BLaER1 treated with 17β-estradiol and CSF1 and Interleukin-3, amounts not matched to agents 10 nM and 100 nM (cell line): ENCODE data around the gene ACAA1.
A peak's percentile ranks its signal among the peaks of the same experiment; 100 is the strongest.
"Not testable (repeated sequence)": the region's sequence is repeated elsewhere in the genome, so short reads cannot be mapped to it uniquely, and the experiment has no call there.

Experiments used
- H3K27ac ChIP-seq, 11 experiments: shearing (Covaris generic); formaldehyde crosslinking; 2 replicates each; pipeline ENCODE4 v1.8.1; 2022
- H3K27me3 ChIP-seq, 11 experiments: shearing (Covaris generic); formaldehyde crosslinking; 2 replicates each; pipeline ENCODE4 v1.8.1; 2022
- H3K36me3 ChIP-seq, 11 experiments: shearing (Covaris generic); formaldehyde crosslinking; 2 replicates each; pipeline ENCODE4 v1.8.1; 2022
- H3K4me1 ChIP-seq, 10 experiments: shearing (Covaris generic); formaldehyde crosslinking; 2 replicates each; pipeline ENCODE4 v1.8.1; 2022
- H3K4me2 ChIP-seq, 11 experiments: shearing (Covaris generic); formaldehyde crosslinking; 2 replicates each; pipeline ENCODE4 v1.8.1; 2022
- H3K4me3 ChIP-seq, 10 experiments: shearing (Covaris generic); formaldehyde crosslinking; 2 replicates each; pipeline ENCODE4 v1.8.1; 2022
- H3K9ac ChIP-seq, 11 experiments: shearing (Covaris generic); formaldehyde crosslinking; 2 replicates each; pipeline ENCODE4 v1.8.1; 2022
- H3K9me3 ChIP-seq, 11 experiments: shearing (Covaris generic); formaldehyde crosslinking; replicated peaks in 1 of 11; 2 replicates each; pipeline ENCODE4 v1.8.1; 2022
- H4K20me1 ChIP-seq, 11 experiments: shearing (Covaris generic); formaldehyde crosslinking; 2 replicates each; pipeline ENCODE4 v1.8.1; 2022
- Cebpa-rat ChIP-seq, 11 experiments: shearing (Covaris generic); IDR thresholded peaks; 2 replicates each; pipeline ENCODE4 v1.8.1; 2022

Gene ACAA1

DNA sequence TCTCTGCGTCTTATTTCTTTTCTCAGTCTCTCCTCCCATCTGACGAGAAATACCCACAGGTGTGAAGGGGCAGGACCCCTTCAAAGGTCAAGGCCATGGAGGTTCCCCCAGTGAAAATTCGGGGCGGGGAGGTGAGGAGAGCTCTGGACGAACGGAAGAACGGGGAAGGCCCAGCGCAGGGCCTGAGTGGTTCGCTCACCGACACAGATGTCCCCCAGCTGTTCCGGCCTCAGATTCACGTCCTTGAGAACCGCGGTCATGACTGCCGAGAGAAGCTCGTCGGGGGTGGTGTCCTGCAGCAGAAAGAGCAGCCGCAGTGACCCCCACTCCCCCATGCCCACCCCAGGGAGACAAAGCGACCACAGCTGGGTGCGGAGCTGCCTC is 542 bp downstream of the ACAA1 start:
- Histone ChIP-seq H3K27ac (peak overlapping the region; percentile 41 to 99 (median 95); a peak in 21 of 22 replicates), H4K20me1 (peaks cover 58 to 78% (median 70%) of the 10 kb centered on the region in 11 experiments; a peak in 21 of 22 replicates), H3K27me3 (no peaks in the 10 kb centered on the region), H3K4me1 (peaks cover 46 to 74% (median 65%) of the 10 kb centered on the region in 10 experiments), H3K36me3 (peaks cover 49 to 58% (median 55%) of the 10 kb centered on the region in 11 experiments), H3K4me3 (peak overlapping the region; percentile 73 to 99 (median 92)), H3K9ac (peak overlapping the region; percentile 80 to 99 (median 97)), H3K9me3 (no peaks in the 10 kb centered on the region), H3K4me2 (peak overlapping the region; percentile 87 to 98 (median 95))
- TF ChIP-seq Cebpa-rat (IDR thresholded peaks at IDR 0.05), result no peak

GRCh38 chr3:38135621-38136277 is 1.2 kb downstream of the ACAA1 start:
- Histone ChIP-seq H3K4me1 (peaks cover 44 to 74% (median 63%) of the 10 kb centered on the region in 10 experiments), H3K4me3 (peak overlapping the region; percentile 73 to 99 (median 92)), H3K9ac (peak overlapping the region; percentile 80 to 99 (median 97)), H3K36me3 (peaks cover 49 to 58% (median 55%) of the 10 kb centered on the region in 11 experiments), H3K27ac (peak overlapping the region; percentile 41 to 99 (median 95); a peak in 21 of 22 replicates), H4K20me1 (peaks cover 59 to 78% (median 70%) of the 10 kb centered on the region in 11 experiments; a peak in 21 of 22 replicates), H3K4me2 (peak overlapping the region; percentile 87 to 98 (median 95))
- not testable (repeated sequence) for H3K27me3 ChIP-seq, H3K9me3 ChIP-seq

DNA sequence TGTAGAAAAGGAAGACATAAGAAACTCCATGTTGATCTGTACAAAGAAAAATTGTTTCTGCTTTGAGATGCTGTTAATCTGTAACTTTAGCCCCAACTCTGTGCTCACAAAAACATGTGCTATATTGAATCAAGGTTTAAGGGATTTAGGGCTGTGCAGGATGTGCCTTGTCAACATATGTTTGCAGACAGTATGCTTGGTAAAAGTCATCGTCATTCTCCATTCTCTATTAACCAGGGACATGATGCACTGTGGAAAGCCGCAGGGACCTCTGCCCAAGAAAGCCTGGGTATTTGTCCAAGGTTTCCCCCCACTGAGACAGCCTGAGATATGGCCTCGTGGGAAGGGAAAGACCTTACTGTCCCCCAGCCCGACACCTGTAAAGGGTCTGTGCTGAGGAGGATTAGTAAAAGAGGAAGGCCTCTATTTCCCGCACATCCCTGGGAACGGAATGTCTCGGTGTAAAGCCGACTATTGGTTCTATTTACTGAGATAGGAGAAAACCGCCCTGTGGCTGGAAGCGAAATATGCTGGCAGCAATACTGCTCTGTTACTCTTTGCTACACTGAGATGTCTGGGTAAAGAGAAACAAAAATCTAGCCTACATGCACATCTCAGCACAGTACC is 2.3 kb downstream of the ACAA1 start:
- not testable (repeated sequence) for H3K27me3 ChIP-seq, H3K27ac ChIP-seq, H3K9me3 ChIP-seq
- Histone ChIP-seq H3K4me2 (peak overlapping the region; percentile 87 to 98 (median 95); a peak in 21 of 22 replicates), H3K4me1 (peaks cover 41 to 74% (median 62%) of the 10 kb centered on the region in 10 experiments), H3K9ac (peak overlapping the region in 9 of 11 experiments; percentile 13 to 99 (median 97); a peak in 10 of 22 replicates), H3K36me3 (peaks cover 53 to 58% (median 57%) of the 10 kb centered on the region in 11 experiments), H3K4me3 (peak overlapping the region in 5 of 10 experiments; percentile 73 to 99 (median 95); a peak in 6 of 20 replicates), H4K20me1 (peaks cover 57 to 78% (median 67%) of the 10 kb centered on the region in 11 experiments; a peak in 20 of 22 replicates)

DNA sequence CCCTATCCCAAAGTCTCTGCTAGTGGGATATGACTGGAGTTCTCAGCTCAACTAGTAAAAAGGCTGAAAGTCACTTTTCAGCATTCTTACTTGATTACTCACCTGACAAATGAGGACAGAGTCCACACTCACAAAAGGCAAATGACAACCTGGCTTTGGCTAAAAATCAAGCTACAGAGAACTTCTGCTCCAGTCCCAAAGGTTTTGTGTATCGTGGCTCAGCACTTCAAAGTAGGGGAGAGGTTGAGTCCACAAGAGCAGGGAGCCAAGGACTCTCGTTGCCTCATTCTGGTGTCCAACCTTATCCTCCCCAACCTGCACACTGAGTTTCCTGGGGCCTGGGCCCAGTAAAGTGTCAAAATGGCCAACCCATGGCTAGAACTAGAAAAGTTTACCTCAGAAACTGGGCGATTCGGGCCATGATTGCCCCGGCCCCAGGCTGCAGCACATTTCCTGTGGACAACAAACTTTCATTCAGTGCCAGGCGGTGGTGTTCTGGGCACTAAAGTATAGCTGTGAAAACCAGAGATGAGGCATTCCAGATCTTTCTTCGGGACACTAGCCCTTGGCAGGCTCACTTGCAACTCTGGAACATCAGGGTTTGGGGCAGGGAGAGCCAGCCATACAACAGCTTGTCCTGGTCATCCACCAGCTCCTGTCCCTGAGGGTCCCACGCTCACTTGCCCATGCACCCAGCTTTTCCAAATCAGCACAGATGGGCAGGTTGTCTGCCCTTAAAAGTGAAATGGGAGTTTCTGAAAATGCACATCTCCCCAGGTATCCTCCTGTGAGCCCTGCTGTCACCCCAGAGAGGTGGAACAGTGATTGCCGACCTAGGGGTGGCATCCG is 3.1 kb downstream of the ACAA1 start:
- H3K4me2 ChIP-seq, result peak overlapping the region in 4 of 11 experiments; percentile 89 to 97 (median 96); a peak in 9 of 22 replicates
- H3K9me3 ChIP-seq, result no peaks in the 10 kb centered on the region
- peaks cover 38 to 81% (median 58%) of the 10 kb centered on the region in 10 experiments for H3K4me1 ChIP-seq
- no peaks in the 10 kb centered on the region for H3K27me3 ChIP-seq
- peak overlapping the region in 2 of 11 experiments; percentile 27 to 35; a peak in 3 of 22 replicates for H3K9ac ChIP-seq
- peaks cover 60 to 80% (median 75%) of the 10 kb centered on the region in 11 experiments; a peak in 20 of 22 replicates for H4K20me1 ChIP-seq
- H3K36me3 ChIP-seq, result peaks cover 61 to 66% (median 65%) of the 10 kb centered on the region in 11 experiments
- H3K27ac ChIP-seq, result no peak overlapping the region
- no peak for TF ChIP-seq Cebpa-rat (IDR thresholded peaks at IDR 0.05)
- no peak overlapping the region for H3K4me3 ChIP-seq

GRCh38 chr3:38133209-38133556 is 3.7 kb downstream of the ACAA1 start:
- Histone ChIP-seq H3K4me2 (peak overlapping the region in 3 of 11 experiments; percentile 95 to 97 (median 96); a peak in 6 of 22 replicates), H3K27ac (no peak overlapping the region), H3K9me3 (no peaks in the 10 kb centered on the region), H3K27me3 (no peaks in the 10 kb centered on the region), H3K36me3 (peaks cover 67 to 72% (median 71%) of the 10 kb centered on the region in 11 experiments), H3K4me3 (no peak overlapping the region), H3K9ac (peak overlapping the region in 1 of 11 experiments; percentile 27; a peak in 2 of 22 replicates), H4K20me1 (peaks cover 60 to 86% (median 79%) of the 10 kb centered on the region in 11 experiments; a peak in 20 of 22 replicates), H3K4me1 (peaks cover 37 to 86% (median 57%) of the 10 kb centered on the region in 10 experiments)
- TF ChIP-seq Cebpa-rat (IDR thresholded peaks at IDR 0.05), result no peak

GRCh38 chr3:38131621-38132369 is 5.1 kb downstream of the ACAA1 start:
- H3K9me3 ChIP-seq, result no peaks in the 10 kb centered on the region
- no peak for TF ChIP-seq Cebpa-rat (IDR thresholded peaks at IDR 0.05)
- peaks cover 80 to 86% (median 85%) of the 10 kb centered on the region in 11 experiments for H3K36me3 ChIP-seq
- H3K27ac ChIP-seq, result no peak overlapping the region
- no peak overlapping the region for H3K4me3 ChIP-seq
- H3K9ac ChIP-seq, result peak overlapping the region in 1 of 11 experiments; percentile 7; a peak in 1 of 22 replicates
- peaks cover 60 to 100% (median 88%) of the 10 kb centered on the region in 11 experiments; a peak in 20 of 22 replicates for H4K20me1 ChIP-seq
- H3K27me3 ChIP-seq, result no peaks in the 10 kb centered on the region
- peaks cover 29 to 90% (median 51%) of the 10 kb centered on the region in 10 experiments for H3K4me1 ChIP-seq
- H3K4me2 ChIP-seq, result peak overlapping the region in 3 of 11 experiments; percentile 5 to 97 (median 10); a peak in 1 of 22 replicates

- Histone ChIP-seq H3K4me1 (peaks cover 26 to 91% (median 47%) of the 10 kb centered on the region in 10 experiments), H3K9ac (no peak overlapping the region), H3K27me3 (no peaks in the 10 kb centered on the region), H3K36me3 (peaks cover 92 to 97% (median 96%) of the 10 kb centered on the region in 11 experiments), H3K4me2 (peak overlapping the region in 10 of 11 experiments; percentile 8 to 79 (median 28); a peak in 13 of 22 replicates), H3K4me3 (no peak overlapping the region), H3K27ac (no peak overlapping the region), H4K20me1 (peaks cover 61 to 100% (median 91%) of the 10 kb centered on the region in 11 experiments; a peak in 20 of 22 replicates), H3K9me3 (no peaks in the 10 kb centered on the region)
- no peak for TF ChIP-seq Cebpa-rat (IDR thresholded peaks at IDR 0.05)
Measured at GRCh38 chr3:38130631-38131065, 6.3 kb downstream of the ACAA1 start.

DNA sequence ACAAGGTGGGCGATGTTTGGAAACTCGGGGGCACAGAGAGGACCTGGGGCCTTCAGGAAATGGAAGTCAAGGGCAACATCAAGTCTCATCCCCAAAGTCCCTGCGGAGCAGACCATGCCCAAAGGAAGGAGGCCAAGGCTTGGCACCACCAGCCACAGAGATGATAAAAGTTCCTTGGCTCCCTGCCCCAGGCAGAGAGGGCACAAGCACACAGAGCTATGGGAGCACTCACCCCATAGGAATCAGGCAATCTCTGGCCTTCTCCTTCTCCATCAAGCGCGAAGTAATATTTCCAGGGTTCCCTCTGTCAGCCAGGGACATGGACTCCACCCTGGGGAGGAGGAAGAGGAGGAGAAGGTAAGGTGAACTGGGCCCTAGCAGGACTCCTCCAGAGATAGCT is 7.9 kb downstream of the ACAA1 start:
- H3K36me3 ChIP-seq, result peaks cover 99 to 100% (median 100%) of the 10 kb centered on the region in 11 experiments
- peak overlapping the region in 3 of 11 experiments; percentile 50 to 79 (median 75); a peak in 4 of 22 replicates for H3K4me2 ChIP-seq
- no peak for TF ChIP-seq Cebpa-rat (IDR thresholded peaks at IDR 0.05)
- H3K4me3 ChIP-seq, result no peak overlapping the region
- peak overlapping the region in 2 of 11 experiments; percentile 17 to 21; a peak in 1 of 22 replicates for H3K27ac ChIP-seq
- peaks cover 16 to 76% (median 33%) of the 10 kb centered on the region in 10 experiments for H3K4me1 ChIP-seq
- no peaks in the 10 kb centered on the region for H3K9me3 ChIP-seq
- H3K27me3 ChIP-seq, result no peaks in the 10 kb centered on the region
- peaks cover 52 to 100% (median 92%) of the 10 kb centered on the region in 11 experiments; a peak in 19 of 22 replicates for H4K20me1 ChIP-seq
- H3K9ac ChIP-seq, result no peak overlapping the region
